NCI-H748 (cell line): Measurements from ENCODE around the gene SSX7.
"Not testable (repeated sequence)": the region's sequence is repeated elsewhere in the genome, so short reads cannot be mapped to it uniquely, and the experiment has no call there.

Experiments
- DNase-seq: peaks from one replicate; lab custom pipeline; 2025; ENCODE audit not compliant: unreplicated experiment; lab: John Stamatoyannopoulos, UW

The SSX7 gene, protein sequence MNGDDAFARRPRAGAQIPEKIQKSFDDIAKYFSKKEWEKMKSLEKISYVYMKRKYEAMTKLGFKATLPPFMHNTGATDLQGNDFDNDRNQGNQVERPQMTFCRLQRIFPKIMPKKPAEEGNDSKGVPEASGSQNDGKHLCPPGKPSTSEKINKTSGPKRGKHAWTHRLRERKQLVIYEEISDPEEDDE

DNA sequence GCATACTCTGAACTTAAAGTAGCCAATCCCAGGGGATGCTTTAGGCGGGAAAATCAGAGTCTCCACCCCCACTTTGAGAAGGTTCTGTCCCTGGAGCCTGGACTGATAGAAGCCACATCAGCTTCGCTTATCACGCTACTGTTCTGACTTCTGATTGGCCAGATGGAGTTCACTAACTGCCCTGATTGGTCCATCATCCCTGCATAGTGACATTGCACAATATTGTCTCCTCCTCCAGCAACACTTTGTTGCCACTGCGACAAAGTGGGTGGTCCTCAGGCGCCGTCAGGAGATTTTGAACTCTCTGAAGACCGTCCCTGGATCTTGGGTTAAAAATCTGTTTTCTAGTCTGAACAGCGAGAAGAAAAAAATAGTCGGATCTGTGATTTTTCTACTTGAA is at the start of gene SSX7:
SSX7 (minus strand) TSS at position 101 of the 400 bp plus-strand sequence. CDS start 1,428 bp downstream, outside the sequence.
- DNase-seq, result not testable (repeated sequence)

DNA sequence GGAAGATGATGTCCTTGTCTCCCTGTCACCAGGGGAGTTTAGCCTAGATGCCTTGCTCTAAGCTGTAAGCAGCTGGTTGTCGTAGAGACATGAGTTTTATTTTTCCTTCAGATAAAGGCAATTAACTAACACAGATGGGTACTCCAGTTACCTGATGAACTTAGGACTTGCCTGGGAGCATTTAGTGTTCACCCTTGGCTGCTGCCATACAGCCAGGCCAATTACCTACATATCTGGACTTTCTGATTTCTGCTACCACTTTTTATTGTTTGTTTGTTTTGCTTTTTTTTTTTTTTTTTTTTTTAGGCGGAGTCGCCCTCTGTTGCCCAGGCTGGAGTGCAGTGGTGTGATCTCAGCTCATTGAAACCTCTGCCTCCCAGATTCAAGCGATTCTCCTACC is 37.3 kb upstream of the SSX7 start:
- not testable (repeated sequence) for DNase-seq

DNA sequence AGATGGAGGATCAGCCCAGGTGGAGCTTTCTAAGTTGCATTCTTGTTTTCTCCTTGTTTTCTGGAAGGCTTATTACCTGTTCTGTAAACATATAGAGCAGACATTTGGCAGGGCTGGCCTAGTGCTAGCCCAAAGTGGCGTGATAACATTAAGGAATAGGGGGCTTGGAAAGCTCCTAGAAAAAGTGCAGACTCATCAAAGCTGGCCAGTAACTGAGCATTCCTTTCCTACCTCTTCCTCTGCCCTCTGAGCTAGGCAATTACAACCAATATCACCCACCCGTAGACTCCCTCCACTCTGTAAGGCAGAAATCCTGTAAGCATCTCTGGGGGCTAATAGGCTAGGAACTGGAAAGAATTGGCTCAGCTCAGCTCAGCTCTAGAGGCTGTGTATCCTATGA is 7.5 kb upstream of the SSX7 start:
- not testable (repeated sequence) for DNase-seq

DNA sequence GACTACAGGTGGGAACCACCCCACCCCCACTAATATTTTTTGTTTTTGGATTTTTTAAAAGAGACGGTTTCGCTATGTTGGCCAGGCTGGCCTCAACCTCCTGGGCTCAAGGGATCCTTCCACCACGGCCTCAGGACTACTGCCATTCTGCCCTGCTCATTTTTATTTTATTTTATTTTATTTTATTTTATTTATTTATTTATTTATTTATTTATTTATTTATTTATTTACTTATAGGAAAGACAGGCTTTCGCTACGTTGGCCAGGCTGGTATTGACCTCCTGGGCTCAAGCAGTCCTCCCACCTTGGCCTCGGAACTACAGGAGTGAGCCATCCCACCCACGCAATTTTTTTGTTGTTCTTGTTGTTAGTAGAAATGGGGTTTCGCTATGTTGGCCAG is 775 bp upstream of the SSX7 start:
- not testable (repeated sequence) for DNase-seq

DNA sequence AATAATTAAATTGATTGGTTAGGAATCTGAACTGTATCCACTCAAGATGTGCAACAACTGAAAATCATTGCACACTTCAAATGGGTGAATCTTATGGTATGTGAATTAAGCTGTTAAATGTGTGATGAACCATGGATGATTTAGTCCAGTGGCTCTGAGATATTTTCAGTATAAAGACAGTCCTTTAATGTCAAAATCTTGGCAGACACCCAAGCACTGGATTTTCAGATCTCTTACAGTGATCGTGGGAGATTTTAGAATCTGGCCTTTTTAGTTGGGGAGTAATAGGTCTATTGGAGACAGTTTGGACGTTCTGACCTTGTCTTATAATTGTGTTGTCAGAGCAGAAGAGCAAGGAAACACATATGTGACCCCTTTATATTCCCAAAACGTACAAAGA is 4.0 kb downstream of the SSX7 start:
- not testable (repeated sequence) for DNase-seq

DNA sequence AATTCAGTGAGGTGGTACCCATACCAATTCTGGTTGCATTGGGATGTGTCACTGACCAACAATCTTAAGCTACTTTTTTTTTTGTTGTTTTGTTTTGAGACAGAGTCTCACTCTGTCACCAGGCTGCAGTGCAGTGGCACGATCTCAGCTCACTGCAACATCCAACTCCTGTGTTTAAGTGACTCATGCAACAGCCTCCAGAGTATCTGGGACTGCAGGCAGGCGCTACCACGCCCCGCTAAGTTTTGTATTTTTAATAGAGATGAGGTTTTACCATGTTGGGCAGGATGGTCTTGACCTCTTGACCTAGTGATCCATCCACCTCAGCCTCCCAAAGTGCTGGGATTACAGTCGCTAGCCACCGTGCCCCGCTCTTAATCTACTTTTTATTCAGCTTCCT is 5.7 kb downstream of the SSX7 start:
- not testable (repeated sequence) for DNase-seq

DNA sequence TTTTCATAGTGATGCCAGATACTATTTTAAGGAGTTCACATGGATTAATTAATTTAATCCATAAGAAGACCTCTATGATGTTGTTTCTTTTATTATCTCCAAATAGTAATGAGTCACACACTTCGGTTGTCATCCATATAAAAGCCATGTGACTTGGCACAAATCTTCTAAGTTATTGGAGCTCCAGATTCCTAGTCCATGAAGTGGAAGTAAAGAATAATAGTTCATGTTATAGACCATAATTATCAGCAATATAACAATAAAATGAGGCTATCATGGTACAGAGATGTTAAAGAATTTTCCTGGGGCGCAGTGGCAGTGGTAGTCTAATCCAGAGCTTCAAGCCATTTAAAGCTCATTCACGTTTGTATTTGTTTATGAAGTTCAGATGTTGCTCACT is 26.2 kb downstream of the SSX7 start:
- DNase-seq, result not testable (repeated sequence)

DNA sequence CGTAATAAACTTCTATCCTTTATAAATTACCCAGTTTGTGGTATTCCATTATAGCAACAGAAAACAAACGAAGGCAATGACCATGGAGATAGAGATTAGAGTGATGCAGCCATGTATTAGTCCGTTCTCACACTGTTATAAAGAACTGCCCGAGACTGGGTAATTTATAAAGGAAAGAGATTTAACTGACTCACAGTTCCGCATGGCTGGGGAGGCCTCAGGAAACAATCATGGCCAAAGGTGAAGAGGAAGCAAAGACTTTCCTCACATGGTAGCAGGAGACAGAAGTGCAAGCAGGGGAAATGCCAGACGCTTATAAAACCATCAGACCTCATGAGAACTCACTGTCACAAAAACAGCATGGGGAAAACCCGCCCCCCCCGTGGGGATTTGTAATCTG is 34.0 kb downstream of the SSX7 start:
- DNase-seq, result not testable (repeated sequence)

DNA sequence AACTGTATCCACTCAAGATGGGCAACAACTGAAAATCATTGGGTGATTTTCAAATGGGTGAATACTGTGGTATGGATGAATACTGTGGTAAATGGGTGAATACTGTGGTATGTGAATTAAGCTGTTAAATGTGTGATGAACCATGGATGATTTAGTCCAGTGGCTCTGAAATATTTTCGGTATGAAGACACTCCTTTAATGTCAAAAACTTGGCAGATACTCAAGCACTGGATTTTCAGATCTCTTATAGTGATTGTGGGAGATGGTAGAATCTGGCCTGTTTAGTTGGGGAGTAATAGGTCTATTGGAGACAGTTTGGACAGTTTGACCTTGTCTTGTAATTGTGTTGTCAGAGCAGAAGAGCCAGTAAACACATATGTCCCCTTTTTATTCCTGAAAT is 45.7 kb downstream of the SSX7 start:
- DNase-seq, result no peak

DNA sequence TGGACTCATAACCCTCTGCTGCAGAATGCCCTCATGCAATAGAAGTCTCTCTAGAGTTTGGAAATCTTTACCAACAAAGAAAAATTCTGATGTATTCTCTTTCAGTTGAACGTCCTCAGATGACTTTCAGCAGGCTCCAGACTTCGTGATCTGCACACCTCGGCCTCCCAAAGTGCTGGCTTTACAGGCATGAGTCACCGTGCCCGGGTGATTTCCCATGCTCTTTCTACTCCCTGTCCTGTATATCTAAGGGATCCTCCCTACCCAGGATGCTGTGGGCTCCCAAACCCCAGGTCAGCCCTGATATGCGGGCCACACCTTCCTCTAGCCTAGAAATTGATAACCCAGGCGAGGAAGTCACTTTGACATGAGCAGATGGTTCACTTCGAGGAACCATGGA is 51.5 kb downstream of the SSX7 start:
- DNase-seq, result not testable (repeated sequence)

DNA sequence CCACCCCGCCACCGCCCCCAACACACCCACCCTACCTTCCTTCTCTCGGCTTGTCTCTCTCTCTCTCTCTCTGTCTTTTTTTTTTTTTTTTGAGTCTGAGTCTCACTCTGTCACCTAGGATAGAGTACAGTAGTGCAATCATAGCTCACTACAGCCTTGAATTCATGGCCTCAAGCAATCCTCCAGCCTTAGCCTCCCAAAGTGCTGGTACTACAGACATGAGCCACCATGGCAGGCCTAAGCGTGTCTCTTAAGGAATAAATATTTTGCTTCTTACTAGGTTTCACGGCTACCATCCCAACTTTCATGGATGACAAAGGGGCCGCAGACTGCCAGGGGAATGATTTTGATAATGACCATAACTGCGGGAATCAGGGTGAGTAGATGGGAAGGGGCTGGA is 55.8 kb downstream of the SSX7 start:
- DNase-seq, result no peak

DNA sequence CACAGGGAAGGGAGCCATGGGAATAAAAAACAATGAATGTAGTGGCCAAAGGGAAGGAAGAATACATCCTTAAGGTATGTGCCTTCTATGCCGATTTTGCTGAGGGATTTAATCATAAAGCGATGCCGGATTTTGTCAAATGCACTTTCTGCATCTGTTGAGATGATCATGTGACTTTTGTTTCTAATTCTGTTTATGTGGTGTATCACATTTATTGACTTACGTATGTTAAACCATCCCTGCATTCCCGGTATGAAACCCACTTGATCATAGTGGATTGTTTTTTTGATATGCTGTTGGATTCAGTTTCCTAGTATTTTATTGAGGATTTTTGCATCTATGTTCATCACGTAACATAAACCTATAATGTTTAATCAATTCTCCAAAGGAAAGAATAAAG is 60.0 kb downstream of the SSX7 start:
- DNase-seq, result no peak
